ENCODE results near the gene FRMPD4.

The FRMPD4 gene

DNA sequence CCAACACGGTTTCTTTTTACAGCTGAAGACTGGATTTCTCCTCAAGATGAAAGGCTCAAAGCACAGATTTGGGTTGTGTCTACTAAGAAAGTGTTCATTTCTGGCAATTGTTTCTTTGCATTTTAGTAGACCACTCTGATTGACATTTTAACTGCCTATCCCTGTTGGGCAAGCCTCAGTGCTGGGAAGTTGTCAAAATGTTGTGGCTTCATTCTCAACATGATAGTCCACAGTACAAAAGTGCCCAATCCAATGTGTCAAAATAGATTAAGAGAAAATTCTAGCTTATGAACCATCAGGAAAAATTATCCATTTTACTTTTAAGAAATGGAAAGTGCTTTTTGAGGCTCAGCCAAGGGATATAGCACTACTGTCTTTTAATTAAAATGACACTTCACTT lies 329.0 kb downstream of the FRMPD4 start:
- ATAC-seq = no peak
- TF ChIP-seq CSDC2 (CRISPR knock-in tag; IDR thresholded peaks at IDR 0.05) = no peak
- TF ChIP-seq, protein P1, sequence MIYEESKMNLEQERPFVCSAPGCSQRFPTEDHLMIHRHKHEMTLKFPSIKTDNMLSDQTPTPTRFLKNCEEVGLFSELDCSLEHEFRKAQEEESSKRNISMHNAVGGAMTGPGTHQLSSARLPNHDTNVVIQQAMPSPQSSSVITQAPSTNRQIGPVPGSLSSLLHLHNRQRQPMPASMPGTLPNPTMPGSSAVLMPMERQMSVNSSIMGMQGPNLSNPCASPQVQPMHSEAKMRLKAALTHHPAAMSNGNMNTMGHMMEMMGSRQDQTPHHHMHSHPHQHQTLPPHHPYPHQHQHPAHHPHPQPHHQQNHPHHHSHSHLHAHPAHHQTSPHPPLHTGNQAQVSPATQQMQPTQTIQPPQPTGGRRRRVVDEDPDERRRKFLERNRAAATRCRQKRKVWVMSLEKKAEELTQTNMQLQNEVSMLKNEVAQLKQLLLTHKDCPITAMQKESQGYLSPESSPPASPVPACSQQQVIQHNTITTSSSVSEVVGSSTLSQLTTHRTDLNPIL (CRISPR knock-in tag; IDR thresholded peaks at IDR 0.05; ENCODE audit: low read depth) = no peak
- TF ChIP-seq, protein P2, sequence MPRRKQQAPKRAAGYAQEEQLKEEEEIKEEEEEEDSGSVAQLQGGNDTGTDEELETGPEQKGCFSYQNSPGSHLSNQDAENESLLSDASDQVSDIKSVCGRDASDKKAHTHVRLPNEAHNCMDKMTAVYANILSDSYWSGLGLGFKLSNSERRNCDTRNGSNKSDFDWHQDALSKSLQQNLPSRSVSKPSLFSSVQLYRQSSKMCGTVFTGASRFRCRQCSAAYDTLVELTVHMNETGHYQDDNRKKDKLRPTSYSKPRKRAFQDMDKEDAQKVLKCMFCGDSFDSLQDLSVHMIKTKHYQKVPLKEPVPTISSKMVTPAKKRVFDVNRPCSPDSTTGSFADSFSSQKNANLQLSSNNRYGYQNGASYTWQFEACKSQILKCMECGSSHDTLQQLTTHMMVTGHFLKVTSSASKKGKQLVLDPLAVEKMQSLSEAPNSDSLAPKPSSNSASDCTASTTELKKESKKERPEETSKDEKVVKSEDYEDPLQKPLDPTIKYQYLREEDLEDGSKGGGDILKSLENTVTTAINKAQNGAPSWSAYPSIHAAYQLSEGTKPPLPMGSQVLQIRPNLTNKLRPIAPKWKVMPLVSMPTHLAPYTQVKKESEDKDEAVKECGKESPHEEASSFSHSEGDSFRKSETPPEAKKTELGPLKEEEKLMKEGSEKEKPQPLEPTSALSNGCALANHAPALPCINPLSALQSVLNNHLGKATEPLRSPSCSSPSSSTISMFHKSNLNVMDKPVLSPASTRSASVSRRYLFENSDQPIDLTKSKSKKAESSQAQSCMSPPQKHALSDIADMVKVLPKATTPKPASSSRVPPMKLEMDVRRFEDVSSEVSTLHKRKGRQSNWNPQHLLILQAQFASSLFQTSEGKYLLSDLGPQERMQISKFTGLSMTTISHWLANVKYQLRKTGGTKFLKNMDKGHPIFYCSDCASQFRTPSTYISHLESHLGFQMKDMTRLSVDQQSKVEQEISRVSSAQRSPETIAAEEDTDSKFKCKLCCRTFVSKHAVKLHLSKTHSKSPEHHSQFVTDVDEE (CRISPR knock-in tag; IDR thresholded peaks at IDR 0.05) = no peak
- TF ChIP-seq ESRRG (CRISPR knock-in tag; IDR thresholded peaks at IDR 0.05) = no peak
- TF ChIP-seq ZFP30 (CRISPR knock-in tag; IDR thresholded peaks at IDR 0.05) = no peak
- TF ChIP-seq BACH2 (CRISPR knock-in tag; IDR thresholded peaks at IDR 0.05; ENCODE audit: borderline replicate concordance) = no peak
- no peak for TF ChIP-seq TCF4 (CRISPR knock-in tag; IDR thresholded peaks at IDR 0.05; ENCODE audit: borderline replicate concordance)
- TF ChIP-seq, protein P3, sequence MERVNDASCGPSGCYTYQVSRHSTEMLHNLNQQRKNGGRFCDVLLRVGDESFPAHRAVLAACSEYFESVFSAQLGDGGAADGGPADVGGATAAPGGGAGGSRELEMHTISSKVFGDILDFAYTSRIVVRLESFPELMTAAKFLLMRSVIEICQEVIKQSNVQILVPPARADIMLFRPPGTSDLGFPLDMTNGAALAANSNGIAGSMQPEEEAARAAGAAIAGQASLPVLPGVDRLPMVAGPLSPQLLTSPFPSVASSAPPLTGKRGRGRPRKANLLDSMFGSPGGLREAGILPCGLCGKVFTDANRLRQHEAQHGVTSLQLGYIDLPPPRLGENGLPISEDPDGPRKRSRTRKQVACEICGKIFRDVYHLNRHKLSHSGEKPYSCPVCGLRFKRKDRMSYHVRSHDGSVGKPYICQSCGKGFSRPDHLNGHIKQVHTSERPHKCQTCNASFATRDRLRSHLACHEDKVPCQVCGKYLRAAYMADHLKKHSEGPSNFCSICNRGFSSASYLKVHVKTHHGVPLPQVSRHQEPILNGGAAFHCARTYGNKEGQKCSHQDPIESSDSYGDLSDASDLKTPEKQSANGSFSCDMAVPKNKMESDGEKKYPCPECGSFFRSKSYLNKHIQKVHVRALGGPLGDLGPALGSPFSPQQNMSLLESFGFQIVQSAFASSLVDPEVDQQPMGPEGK (CRISPR knock-in tag; IDR thresholded peaks at IDR 0.05; ENCODE audit: borderline replicate concordance) = no peak
- no peak for TF ChIP-seq SNAI2 (CRISPR knock-in tag; IDR thresholded peaks at IDR 0.05)
- no peak for TF ChIP-seq ARNTL (CRISPR knock-in tag; IDR thresholded peaks at IDR 0.05; ENCODE audit: borderline replicate concordance, low read depth)
- TF ChIP-seq, protein P4, sequence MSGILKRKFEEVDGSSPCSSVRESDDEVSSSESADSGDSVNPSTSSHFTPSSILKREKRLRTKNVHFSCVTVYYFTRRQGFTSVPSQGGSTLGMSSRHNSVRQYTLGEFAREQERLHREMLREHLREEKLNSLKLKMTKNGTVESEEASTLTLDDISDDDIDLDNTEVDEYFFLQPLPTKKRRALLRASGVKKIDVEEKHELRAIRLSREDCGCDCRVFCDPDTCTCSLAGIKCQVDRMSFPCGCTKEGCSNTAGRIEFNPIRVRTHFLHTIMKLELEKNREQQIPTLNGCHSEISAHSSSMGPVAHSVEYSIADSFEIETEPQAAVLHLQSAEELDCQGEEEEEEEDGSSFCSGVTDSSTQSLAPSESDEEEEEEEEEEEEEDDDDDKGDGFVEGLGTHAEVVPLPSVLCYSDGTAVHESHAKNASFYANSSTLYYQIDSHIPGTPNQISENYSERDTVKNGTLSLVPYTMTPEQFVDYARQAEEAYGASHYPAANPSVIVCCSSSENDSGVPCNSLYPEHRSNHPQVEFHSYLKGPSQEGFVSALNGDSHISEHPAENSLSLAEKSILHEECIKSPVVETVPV (CRISPR knock-in tag; IDR thresholded peaks at IDR 0.05) = no peak
- TF ChIP-seq ISL1 (CRISPR knock-in tag; IDR thresholded peaks at IDR 0.05) = no peak
- TF ChIP-seq PPARA (CRISPR knock-in tag; IDR thresholded peaks at IDR 0.05; ENCODE audit: borderline replicate concordance) = no peak
- no peak for TF ChIP-seq ZNF8 (CRISPR knock-in tag; IDR thresholded peaks at IDR 0.05)
- no peak for TF ChIP-seq ZC3H10 (CRISPR knock-in tag; IDR thresholded peaks at IDR 0.05)
- no peak for TF ChIP-seq ZNF565 (CRISPR knock-in tag; conservative IDR thresholded peaks at IDR 0.05; ENCODE audit: low read depth)
- no peak for TF ChIP-seq GLIS3 (CRISPR knock-in tag; IDR thresholded peaks at IDR 0.05)

DNA sequence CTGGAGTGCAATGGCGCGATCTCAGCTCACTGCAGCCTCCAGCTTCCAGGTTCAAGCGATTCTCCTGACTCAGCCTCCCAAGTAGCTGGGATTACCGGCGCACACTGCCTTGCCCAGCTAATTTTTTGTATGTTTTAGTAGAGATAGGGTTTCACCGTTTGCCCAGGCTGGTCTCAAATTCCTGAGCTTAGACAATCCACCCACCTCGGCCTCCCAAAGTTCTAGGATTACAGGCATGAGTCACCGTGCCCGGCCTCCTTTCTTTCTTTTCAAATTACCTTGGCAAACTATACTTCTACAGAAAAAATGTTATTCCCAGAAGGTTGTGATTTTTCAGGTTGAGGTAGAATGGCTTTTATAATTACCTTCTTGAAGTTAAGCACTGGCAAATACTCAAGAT lies 331.0 kb downstream of the FRMPD4 start:
- no peak for ATAC-seq
- TF ChIP-seq TOX (CRISPR knock-in tag; IDR thresholded peaks at IDR 0.05; ENCODE audit: borderline replicate concordance) = no peak
- no peak for TF ChIP-seq ARNTL (CRISPR knock-in tag; IDR thresholded peaks at IDR 0.05; ENCODE audit: borderline replicate concordance, low read depth)
- no peak for TF ChIP-seq ZC3H10 (CRISPR knock-in tag; IDR thresholded peaks at IDR 0.05)
- TF ChIP-seq ZFP30 (CRISPR knock-in tag; IDR thresholded peaks at IDR 0.05) = no peak
- TF ChIP-seq, protein P5, sequence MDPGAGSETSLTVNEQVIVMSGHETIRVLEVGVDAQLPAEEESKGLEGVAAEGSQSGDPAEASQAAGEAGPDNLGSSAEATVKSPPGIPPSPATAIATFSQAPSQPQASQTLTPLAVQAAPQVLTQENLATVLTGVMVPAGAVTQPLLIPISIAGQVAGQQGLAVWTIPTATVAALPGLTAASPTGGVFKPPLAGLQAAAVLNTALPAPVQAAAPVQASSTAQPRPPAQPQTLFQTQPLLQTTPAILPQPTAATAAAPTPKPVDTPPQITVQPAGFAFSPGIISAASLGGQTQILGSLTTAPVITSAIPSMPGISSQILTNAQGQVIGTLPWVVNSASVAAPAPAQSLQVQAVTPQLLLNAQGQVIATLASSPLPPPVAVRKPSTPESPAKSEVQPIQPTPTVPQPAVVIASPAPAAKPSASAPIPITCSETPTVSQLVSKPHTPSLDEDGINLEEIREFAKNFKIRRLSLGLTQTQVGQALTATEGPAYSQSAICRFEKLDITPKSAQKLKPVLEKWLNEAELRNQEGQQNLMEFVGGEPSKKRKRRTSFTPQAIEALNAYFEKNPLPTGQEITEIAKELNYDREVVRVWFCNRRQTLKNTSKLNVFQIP (CRISPR knock-in tag; IDR thresholded peaks at IDR 0.05; ENCODE audit: borderline replicate concordance, low read depth) = no peak
- TF ChIP-seq ZNF565 (CRISPR knock-in tag; conservative IDR thresholded peaks at IDR 0.05; ENCODE audit: low read depth) = no peak

DNA sequence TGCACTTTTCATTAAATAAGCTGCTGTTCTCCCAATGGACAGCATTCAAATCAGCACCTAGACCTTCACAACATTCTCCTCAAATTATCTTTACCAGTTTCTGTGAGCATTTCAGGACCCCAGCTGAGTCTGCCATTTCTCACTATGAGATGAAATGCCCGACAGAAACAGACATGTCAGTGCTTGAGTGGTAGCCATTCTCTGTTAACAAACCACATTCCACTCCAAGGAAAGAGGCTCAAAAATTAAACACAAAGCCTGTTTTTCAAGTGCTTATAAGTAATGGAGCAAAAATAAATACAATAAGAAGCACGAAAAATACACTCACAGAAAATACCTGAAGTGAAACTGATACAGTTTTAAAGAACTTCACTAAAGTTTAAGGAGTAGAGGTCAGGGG lies 332.8 kb downstream of the FRMPD4 start:
- TF ChIP-seq, protein P3 (CRISPR knock-in tag; IDR thresholded peaks at IDR 0.05; ENCODE audit: borderline replicate concordance) = no peak
- no peak for ATAC-seq

Measured in SK-N-SH treated with all-trans-retinoic acid at 6 μM for 48 hours (cell line).